Effector memory CD4-positive, alpha-beta T cell (primary cell): ENCODE measurements around the gene TSPAN9.

Experiments used
- DNase-seq, 3 donors: peaks; one replicate each; pipeline ENCODE4 v3.0.0-alpha.2; 2020
- H3K27ac ChIP-seq: 2 replicates; pipeline ENCODE4 v1.7.0; 2013; ENCODE audit warnings: mild to moderate bottlenecking, low read length, moderate library complexity; ENCODE audit not compliant: insufficient read depth, poor library complexity, severe bottlenecking
- H3K27me3 ChIP-seq: replicated peaks from 2 replicates; pipeline ENCODE4 v1.7.0; 2013; ENCODE audit warnings: mild to moderate bottlenecking, low read length; ENCODE audit not compliant: insufficient read depth, control insufficient read depth, poor library complexity, severe bottlenecking
- H3K36me3 ChIP-seq: 2 replicates; pipeline ENCODE4 v1.7.0; 2013; ENCODE audit warnings: mild to moderate bottlenecking, low read length, moderate library complexity; ENCODE audit not compliant: control insufficient read depth, insufficient read depth
- H3K4me1 ChIP-seq: 2 replicates; pipeline ENCODE4 v1.7.0; 2013; ENCODE audit warnings: low read length, mild to moderate bottlenecking; ENCODE audit not compliant: control insufficient read depth, insufficient read depth, poor library complexity, severe bottlenecking
- H3K4me3 ChIP-seq: 2 replicates; pipeline ENCODE4 v1.7.0; 2013; ENCODE audit warnings: low read length, low read depth, mild to moderate bottlenecking; ENCODE audit not compliant: insufficient read depth, poor library complexity, severe bottlenecking
- H3K9me3 ChIP-seq: 2 replicates; pipeline ENCODE4 v1.7.0; 2013; ENCODE audit warnings: mild to moderate bottlenecking, low read length, moderate library complexity; ENCODE audit not compliant: control insufficient read depth

TSPAN9 gene

GRCh38 chr12:3086729-3087323 lies 9.6 kb downstream of the TSPAN9 start:
- Histone ChIP-seq H3K9me3 (no peaks in the 10 kb centered on the region), H3K27ac (no peak overlapping the region), H3K4me1 (no peaks in the 10 kb centered on the region), H3K27me3 (no peaks in the 10 kb centered on the region), H3K4me3 (no peak overlapping the region), H3K36me3 (no peaks in the 10 kb centered on the region)
- DNase-seq: no peak

GRCh38 chr12:3087758-3088650 lies 10.8 kb downstream of the TSPAN9 start:
- no peaks in the 10 kb centered on the region for H3K36me3 ChIP-seq
- no peaks in the 10 kb centered on the region for H3K27me3 ChIP-seq
- no peak overlapping the region for H3K27ac ChIP-seq
- no peak overlapping the region for H3K4me3 ChIP-seq
- no peaks in the 10 kb centered on the region for H3K4me1 ChIP-seq
- no peaks in the 10 kb centered on the region for H3K9me3 ChIP-seq
- no peak for DNase-seq

DNA sequence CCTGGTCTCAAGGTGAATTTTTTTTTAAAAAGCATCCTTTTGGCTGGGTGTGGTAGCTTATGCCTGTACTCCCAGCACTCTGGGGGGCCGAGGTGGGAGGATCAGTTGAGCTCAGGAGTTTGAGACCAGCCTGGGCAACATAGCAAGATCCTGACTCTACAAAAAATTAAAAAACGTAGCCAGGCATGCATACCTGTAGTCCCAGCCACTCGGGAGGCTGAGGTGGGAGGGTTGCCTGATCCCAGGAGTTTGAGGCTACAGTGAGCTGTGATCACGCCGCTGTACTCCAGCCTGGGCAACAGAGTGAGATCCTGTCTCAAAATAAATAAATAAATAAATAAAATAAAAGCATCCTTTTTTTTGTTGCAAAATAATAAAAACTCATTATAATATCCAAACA lies 12.4 kb downstream of the TSPAN9 start:
- Histone ChIP-seq H3K36me3 (no peaks in the 10 kb centered on the region), H3K27ac (no peak overlapping the region), H3K4me3 (no peak overlapping the region), H3K9me3 (no peaks in the 10 kb centered on the region), H3K4me1 (no peaks in the 10 kb centered on the region), H3K27me3 (no peaks in the 10 kb centered on the region)
- DNase-seq: no peak

DNA sequence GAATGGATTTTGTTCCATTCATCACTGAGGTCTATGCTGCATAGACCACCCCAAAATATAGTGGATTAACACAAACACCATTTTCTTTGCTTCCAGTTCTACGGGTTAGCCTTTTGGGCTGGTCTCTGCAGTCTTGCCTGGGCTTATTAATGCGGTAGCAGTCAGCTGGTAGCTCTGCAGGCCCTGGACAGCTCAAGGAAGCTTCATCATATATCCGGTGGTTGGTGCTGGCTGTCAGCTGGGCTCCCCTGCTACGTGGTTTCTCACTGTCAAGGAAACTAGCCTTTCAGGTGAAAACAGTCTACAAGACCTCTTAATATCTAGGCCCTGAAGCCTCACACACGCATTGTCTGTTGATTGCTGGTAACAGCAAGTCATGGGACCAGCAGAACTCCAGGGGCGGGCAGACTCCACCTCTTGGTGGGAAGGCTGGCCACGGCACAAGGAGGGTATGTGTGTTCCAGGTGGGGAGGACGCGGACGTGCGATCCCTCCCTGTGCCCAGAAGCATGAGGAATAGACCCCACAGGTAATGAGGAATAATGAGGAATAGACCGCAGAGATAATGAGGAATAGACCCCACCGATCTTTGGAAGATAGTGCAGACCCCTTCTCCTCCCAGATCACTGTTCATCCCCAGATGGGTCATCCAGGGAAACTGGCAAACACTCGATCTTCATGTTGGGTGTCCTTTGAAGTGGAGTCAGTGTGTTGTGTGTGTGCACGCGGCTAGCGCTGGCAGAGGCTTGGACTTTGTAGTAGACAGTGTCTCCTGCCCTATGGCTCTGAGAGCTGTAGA lies 13.3 kb downstream of the TSPAN9 start:
- Histone ChIP-seq H3K27ac (no peak overlapping the region), H3K9me3 (no peaks in the 10 kb centered on the region), H3K4me3 (no peak overlapping the region), H3K27me3 (no peaks in the 10 kb centered on the region), H3K36me3 (no peaks in the 10 kb centered on the region), H3K4me1 (no peaks in the 10 kb centered on the region)
- no peak for DNase-seq

GRCh38 chr12:3091038-3091319 lies 13.8 kb downstream of the TSPAN9 start:
- Histone ChIP-seq H3K27me3 (no peaks in the 10 kb centered on the region), H3K4me1 (no peaks in the 10 kb centered on the region), H3K4me3 (no peak overlapping the region), H3K27ac (no peak overlapping the region), H3K36me3 (no peaks in the 10 kb centered on the region), H3K9me3 (no peaks in the 10 kb centered on the region)
- no peak for DNase-seq

DNA sequence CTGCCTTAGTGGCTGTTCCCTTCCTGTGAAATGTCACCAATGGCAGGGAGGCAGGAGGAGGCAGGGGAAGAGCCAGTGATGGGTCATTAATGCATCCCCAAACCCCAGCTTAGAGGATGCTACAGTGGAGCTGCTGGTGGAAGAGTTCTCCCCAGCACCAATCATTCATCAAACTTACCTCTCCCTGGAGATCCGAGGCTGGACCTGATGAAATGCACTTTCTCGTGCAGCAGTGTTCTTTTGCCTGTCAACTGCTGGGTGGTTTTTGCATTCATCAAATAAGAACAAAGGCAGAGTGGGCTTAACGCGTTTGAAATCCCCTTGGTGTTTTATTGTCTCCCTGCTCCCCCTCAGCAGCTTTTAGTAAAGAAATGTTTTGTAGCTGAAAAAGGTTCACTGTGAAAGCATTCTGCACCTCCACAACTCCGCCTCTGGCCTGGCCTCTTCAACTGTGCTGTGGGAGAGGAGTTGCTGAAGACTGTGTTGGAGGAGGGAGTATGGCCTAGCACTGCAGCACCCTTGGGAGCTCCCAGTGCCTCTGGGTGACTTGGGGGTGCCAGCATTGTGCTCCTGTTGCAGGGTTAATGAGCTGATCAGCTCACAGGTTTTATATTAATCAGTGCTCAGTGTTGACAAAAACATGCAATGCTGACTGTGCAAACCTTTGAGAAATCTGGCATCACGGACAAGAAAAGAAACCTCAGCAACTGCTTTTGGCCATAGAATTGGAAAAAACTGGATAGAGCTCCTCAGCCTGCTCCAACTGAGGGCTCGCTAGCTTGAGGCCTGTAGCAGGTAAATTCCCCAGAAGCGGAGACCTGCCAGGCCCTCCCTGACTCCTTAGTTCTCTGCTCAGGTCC lies 14.4 kb downstream of the TSPAN9 start:
- Histone ChIP-seq H3K27me3 (no peaks in the 10 kb centered on the region), H3K4me3 (no peak overlapping the region), H3K27ac (no peak overlapping the region), H3K36me3 (no peaks in the 10 kb centered on the region), H3K4me1 (no peaks in the 10 kb centered on the region), H3K9me3 (no peaks in the 10 kb centered on the region)
- DNase-seq: no peak

GRCh38 chr12:3092764-3093163 lies 15.6 kb downstream of the TSPAN9 start:
- H3K27me3 ChIP-seq: no peaks in the 10 kb centered on the region
- no peak overlapping the region for H3K27ac ChIP-seq
- no peaks in the 10 kb centered on the region for H3K9me3 ChIP-seq
- no peak for DNase-seq
- H3K4me3 ChIP-seq: no peak overlapping the region
- peaks cover 6% of the 10 kb centered on the region for H3K4me1 ChIP-seq
- no peaks in the 10 kb centered on the region for H3K36me3 ChIP-seq

DNA sequence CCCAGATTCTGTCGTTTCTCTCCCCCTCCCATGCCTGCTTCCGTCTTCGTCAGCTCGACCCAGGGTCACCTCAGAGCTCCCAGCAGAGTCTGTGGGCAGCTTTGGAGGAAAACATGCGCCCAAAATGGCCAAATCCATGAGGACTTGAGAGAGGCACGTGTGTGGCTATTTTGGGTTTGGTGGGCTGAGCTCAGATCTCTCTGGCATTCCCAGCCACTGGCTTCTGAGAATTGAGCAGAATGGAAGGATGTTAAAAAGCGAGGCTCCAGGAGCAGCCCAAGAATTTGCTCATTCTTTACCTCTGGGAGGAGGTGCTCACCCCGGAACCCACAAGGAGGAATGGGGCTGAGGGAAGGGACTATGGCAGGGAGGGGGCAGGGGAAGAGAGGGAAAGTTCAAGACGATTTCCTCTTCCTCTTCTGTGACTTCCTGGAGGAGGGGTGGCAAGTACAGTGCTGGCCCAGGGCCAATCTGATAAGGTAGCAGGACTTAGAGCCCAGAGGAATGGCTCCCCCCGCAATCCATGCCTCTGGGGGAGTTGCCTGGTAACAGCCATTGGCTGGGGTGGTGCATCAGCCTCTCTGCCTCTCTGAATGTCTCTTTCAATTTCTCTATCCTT lies 20.1 kb downstream of the TSPAN9 start:
- Histone ChIP-seq H3K4me1 (peaks cover 6% of the 10 kb centered on the region), H3K36me3 (no peaks in the 10 kb centered on the region), H3K9me3 (no peaks in the 10 kb centered on the region), H3K4me3 (no peak overlapping the region), H3K27me3 (no peaks in the 10 kb centered on the region), H3K27ac (no peak overlapping the region)
- DNase-seq: no peak

DNA sequence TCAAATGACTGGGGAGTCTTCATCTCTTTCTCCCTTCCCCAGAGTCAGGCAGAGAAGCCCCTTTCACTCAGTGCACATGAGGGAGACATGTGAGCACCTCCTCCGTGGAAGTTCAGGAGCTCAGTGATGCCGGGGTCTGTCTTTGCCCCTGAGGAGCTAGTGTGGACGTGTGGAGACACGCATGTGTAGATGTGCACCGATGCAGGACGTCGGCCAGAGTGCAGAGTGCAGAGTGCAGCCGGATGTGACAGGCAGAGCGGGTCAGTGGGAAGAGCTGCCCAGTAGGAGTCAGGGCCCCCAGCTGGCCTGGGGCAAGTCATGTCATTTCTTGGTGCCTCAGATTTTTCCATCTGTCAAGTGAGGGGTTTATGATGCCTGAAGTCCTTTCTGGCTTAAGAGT lies 20.7 kb downstream of the TSPAN9 start:
- Histone ChIP-seq H3K4me1 (peaks cover 6% of the 10 kb centered on the region), H3K27ac (no peak overlapping the region), H3K27me3 (no peaks in the 10 kb centered on the region), H3K36me3 (no peaks in the 10 kb centered on the region), H3K4me3 (no peak overlapping the region), H3K9me3 (no peaks in the 10 kb centered on the region)
- DNase-seq: no peak
